Lung (tissue), 12 donors: Measurements from ENCODE around the gene ARHGEF1. TPM values are rescaled to one million over a fixed set of nuclear protein-coding genes. Genes with fewer than 3 reads are reported as not detected.

Experiments
- ATAC-seq: fragments of 200-7000 bp; cut with Tn5 transposase; one replicate; pipeline ENCODE4 v1.9.1; 2020; ENCODE audit warnings: moderate number of reproducible peaks; ENCODE audit not compliant: insufficient read depth, low FRiP score
- DNase-seq, 3 donors: peaks; one replicate each; pipeline ENCODE4 v3.0.0-alpha.2; 2013 to 2017
- H3K27ac ChIP-seq, 2 donors: one replicate each; pipeline ENCODE4 v1.5.1; 2013; ENCODE audit warnings: mild to moderate bottlenecking in 2 of 2, moderate library complexity in 2 of 2, control low read depth in 1 of 2, inconsistent platforms in 1 of 2, low read depth in 1 of 2, low read length in 1 of 2
- H3K27me3 ChIP-seq, 3 donors: one replicate each; pipeline ENCODE4 v1.5.1; 2013; ENCODE audit warnings: low read length in 2 of 3; ENCODE audit not compliant: control insufficient read depth in 3 of 3, insufficient read depth in 3 of 3
- H3K36me3 ChIP-seq, 4 donors: one replicate each; pipeline ENCODE4 v1.5.1; 2013; ENCODE audit warnings: low read length in 4 of 4, mild to moderate bottlenecking in 1 of 4, moderate library complexity in 1 of 4; ENCODE audit not compliant: control insufficient read depth in 4 of 4, insufficient read depth in 4 of 4
- H3K4me1 ChIP-seq, 5 donors: one replicate each; pipeline ENCODE4 v1.5.1; 2013; ENCODE audit warnings: low read length in 5 of 5, mild to moderate bottlenecking in 2 of 5, moderate library complexity in 1 of 5; ENCODE audit not compliant: control insufficient read depth in 5 of 5, insufficient read depth in 5 of 5
- H3K4me3 ChIP-seq: one replicate; pipeline ENCODE4 v1.5.1; 2013; ENCODE audit warnings: mild to moderate bottlenecking, control low read depth, moderate library complexity
- H3K9ac ChIP-seq, 2 donors: one replicate each; pipeline ENCODE4 v1.5.1; 2013; ENCODE audit warnings: low read length in 2 of 2, control low read depth in 1 of 2; ENCODE audit not compliant: insufficient read depth in 1 of 2
- H3K9me3 ChIP-seq, 4 donors: one replicate each; pipeline ENCODE4 v1.5.1; 2013; ENCODE audit warnings: low read length in 3 of 4, mild to moderate bottlenecking in 1 of 4, moderate library complexity in 1 of 4; ENCODE audit not compliant: control insufficient read depth in 4 of 4, insufficient read depth in 3 of 4
- WGBS, 2 donors: extraction: QIAGEN DNeasy Blood & Tissue Kit; methylation state at CpG; one replicate each; pipeline ENCODE4 v1.1.7; 2013; 5-methylcytosine and 5-hydroxymethylcytosine counted together
- polyA plus RNA-seq, 2 donors: library from polyadenylated mRNA; stranded (reverse); fragments of 200-250 nt; gene quantifications; one replicate each; pipeline ENCODE4 v1.2.1, GENCODE V29; 2013
- total RNA-seq, 2 donors: library from RNA; depleted of rRNA in 1 of 2; stranded (reverse); fragments of >200 nt in 1 of 2; gene quantifications; one replicate each; pipeline ENCODE4 v1.2.1, GENCODE V29; 2014 to 2021
- TF ChIP-seq, protein P1 (sequence below): IDR thresholded peaks from 2 replicates; pipeline ENCODE4 v1.5.1; 2012; ENCODE audit warnings: mild to moderate bottlenecking; ENCODE audit errors: control extremely low read depth, extremely low read depth
- donor health status: control.
- donor health status: control.
- donor health status: Bipolar disorder and iron deficiency.
- donor health status: healthy.
- donor health status: DM: yes; HTN: yes; CAD: no.

ARHGEF1 gene
- total and polyA plus RNA-seq, 4 donors, result 55.4 to 231 (median 176) TPM

GRCh38 chr19:41921577-41922576 lies 38.9 kb downstream of the ARHGEF1 start:
- Histone ChIP-seq H3K9me3 (peaks cover 0 to 13% (median 0%) of the 10 kb centered on the region in 4 donors), H3K27ac (no peak overlapping the region), H3K9ac (no peak overlapping the region), H3K4me1 (no peaks in the 10 kb centered on the region), H3K4me3 (no peak overlapping the region), H3K27me3 (peaks cover 5 to 93% (median 78%) of the 10 kb centered on the region in 3 donors), H3K36me3 (no peaks in the 10 kb centered on the region)
- TF ChIP-seq, protein P1, sequence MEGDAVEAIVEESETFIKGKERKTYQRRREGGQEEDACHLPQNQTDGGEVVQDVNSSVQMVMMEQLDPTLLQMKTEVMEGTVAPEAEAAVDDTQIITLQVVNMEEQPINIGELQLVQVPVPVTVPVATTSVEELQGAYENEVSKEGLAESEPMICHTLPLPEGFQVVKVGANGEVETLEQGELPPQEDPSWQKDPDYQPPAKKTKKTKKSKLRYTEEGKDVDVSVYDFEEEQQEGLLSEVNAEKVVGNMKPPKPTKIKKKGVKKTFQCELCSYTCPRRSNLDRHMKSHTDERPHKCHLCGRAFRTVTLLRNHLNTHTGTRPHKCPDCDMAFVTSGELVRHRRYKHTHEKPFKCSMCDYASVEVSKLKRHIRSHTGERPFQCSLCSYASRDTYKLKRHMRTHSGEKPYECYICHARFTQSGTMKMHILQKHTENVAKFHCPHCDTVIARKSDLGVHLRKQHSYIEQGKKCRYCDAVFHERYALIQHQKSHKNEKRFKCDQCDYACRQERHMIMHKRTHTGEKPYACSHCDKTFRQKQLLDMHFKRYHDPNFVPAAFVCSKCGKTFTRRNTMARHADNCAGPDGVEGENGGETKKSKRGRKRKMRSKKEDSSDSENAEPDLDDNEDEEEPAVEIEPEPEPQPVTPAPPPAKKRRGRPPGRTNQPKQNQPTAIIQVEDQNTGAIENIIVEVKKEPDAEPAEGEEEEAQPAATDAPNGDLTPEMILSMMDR, result no peak
- no peak for DNase-seq
- 16 to 31% methylated on average over 17 to 22 of the region's 22 CpGs for WGBS, 2 donors
- no peak for ATAC-seq

DNA sequence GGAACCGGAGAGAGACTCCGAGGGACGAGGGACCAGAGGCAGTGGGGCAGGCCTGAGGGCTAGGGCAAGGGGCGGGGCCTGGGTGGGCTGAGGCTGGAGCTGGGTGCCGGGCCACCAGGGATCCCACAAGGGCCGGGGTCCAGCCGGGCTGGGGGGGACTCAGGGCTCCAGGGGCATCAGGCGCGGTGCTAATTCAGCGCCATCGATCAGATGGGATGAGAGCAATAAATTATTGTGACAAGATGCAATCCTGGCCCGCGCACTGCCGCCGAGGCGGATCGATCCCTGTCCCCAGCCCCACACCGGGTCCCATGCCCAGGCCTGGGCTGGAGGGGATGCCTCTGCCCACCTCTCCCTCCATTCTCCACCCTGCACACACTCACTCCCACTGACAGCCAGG lies 39.6 kb downstream of the ARHGEF1 start:
- Histone ChIP-seq H3K9ac (no peak overlapping the region), H3K4me1 (no peaks in the 10 kb centered on the region), H3K36me3 (no peaks in the 10 kb centered on the region), H3K9me3 (peaks cover 0 to 13% (median 0%) of the 10 kb centered on the region in 4 donors), H3K4me3 (no peak overlapping the region), H3K27me3 (peaks cover 5 to 93% (median 79%) of the 10 kb centered on the region in 3 donors), H3K27ac (no peak overlapping the region)
- WGBS, 2 donors, result 12 to 30% methylated on average over 15 to 18 of the region's 18 CpGs
- DNase-seq, result no peak
- TF ChIP-seq, protein P1, result no peak
- ATAC-seq, result no peak

- Histone ChIP-seq H3K36me3 (no peaks in the 10 kb centered on the region), H3K4me3 (no peak overlapping the region), H3K27me3 (peaks cover 5 to 91% (median 76%) of the 10 kb centered on the region in 3 donors), H3K27ac (no peak overlapping the region), H3K9me3 (peaks cover 0 to 11% (median 0%) of the 10 kb centered on the region in 4 donors), H3K4me1 (no peaks in the 10 kb centered on the region), H3K9ac (no peak overlapping the region)
- DNase-seq (no peak), ATAC-seq (no peak)
- TF ChIP-seq, protein P1, result no peak
- WGBS, 2 donors, result 30 to 51% methylated on average over 5 to 6 of the region's 6 CpGs
Measured at GRCh38 chr19:41923045-41923788, 40.2 kb downstream of the ARHGEF1 start.
